DOHH2 (cell line): ENCODE data around the gene VWA3B.

ENCODE experiments used
- CTCF ChIP-seq: fragments of 200-600 bp; sonication (generic); IDR thresholded peaks from one replicate; pipeline ENCODE4 v1.5.1; 2014; ENCODE audit warnings: antibody characterized with exemption, mild to moderate bottlenecking, low read depth, low read length; ENCODE audit not compliant: poor library complexity, severe bottlenecking
- EZH2phosphoT487 ChIP-seq: fragments of 200-600 bp; sonication (generic); IDR thresholded peaks from 2 replicates; pipeline ENCODE4 v1.6.1; 2017; ENCODE audit warnings: borderline replicate concordance, mild to moderate bottlenecking, antibody characterized with exemption, low read length, moderate library complexity, mixed read lengths

- no peak for TF ChIP-seq CTCF
- no peak for TF ChIP-seq EZH2phosphoT487
Measured at GRCh38 chr2:98050070-98050469, 36.9 kb upstream of the VWA3B start.
